GF-D8 (cell line): ENCODE measurements around the gene PKD1L1.
A peak's percentile ranks its signal among the peaks of the same experiment; 100 is the strongest.
"Not testable (repeated sequence)": the region's sequence is repeated elsewhere in the genome, so short reads cannot be mapped to it uniquely, and the experiment has no call there.

Experiments used
- DNase-seq: peaks from one replicate; lab custom pipeline; 2025; lab: John Stamatoyannopoulos, UW

PKD1L1 gene

GRCh38 chr7:47948141-47948790, at the start of gene PKD1L1:
PKD1L1 (minus strand) TSS chr7:47948466; CDS start chr7:47948440, 26 bp downstream.
- DNase-seq: no peak

- DNase-seq: no peak
Measured at GRCh38 chr7:47992446-47992845, 44.2 kb upstream of the PKD1L1 start.

GRCh38 chr7:47991741-47992311, 43.6 kb upstream of the PKD1L1 start:
- DNase-seq: peak; percentile 91

GRCh38 chr7:47991270-47991669, 43.0 kb upstream of the PKD1L1 start:
- DNase-seq: no peak

GRCh38 chr7:47990592-47990991, 42.3 kb upstream of the PKD1L1 start:
- no peak for DNase-seq

- DNase-seq: not testable (repeated sequence)
Measured at GRCh38 chr7:47989607-47990400, 41.5 kb upstream of the PKD1L1 start.

- no peak for DNase-seq
Measured at GRCh38 chr7:47988496-47989386, 40.5 kb upstream of the PKD1L1 start.

- no peak for DNase-seq
Measured at GRCh38 chr7:47982610-47983009, 34.3 kb upstream of the PKD1L1 start.

GRCh38 chr7:47980648-47981047, 32.4 kb upstream of the PKD1L1 start:
- DNase-seq: not testable (repeated sequence)

GRCh38 chr7:47979832-47980181, 31.5 kb upstream of the PKD1L1 start:
- no peak for DNase-seq

GRCh38 chr7:47979145-47979831, 31.0 kb upstream of the PKD1L1 start, which contains the start of gene HUS1:
HUS1 (minus strand) TSS chr7:47979615; CDS start chr7:47979519, 96 bp downstream.
- peak; percentile 88 for DNase-seq

- DNase-seq: no peak
Measured at GRCh38 chr7:47978790-47979144, 30.5 kb upstream of the PKD1L1 start.

- no peak for DNase-seq
Measured at GRCh38 chr7:47973739-47974138, 25.5 kb upstream of the PKD1L1 start.

- DNase-seq: no peak
Measured at GRCh38 chr7:47970761-47971160, 22.5 kb upstream of the PKD1L1 start.

- peak; percentile 14 for DNase-seq
Measured at GRCh38 chr7:47968847-47969774, 20.8 kb upstream of the PKD1L1 start.

- DNase-seq: no peak
Measured at GRCh38 chr7:47967708-47968107, 19.4 kb upstream of the PKD1L1 start.

GRCh38 chr7:47967123-47967522, 18.9 kb upstream of the PKD1L1 start:
- DNase-seq: no peak

- DNase-seq: no peak
Measured at GRCh38 chr7:47965456-47965855, 17.2 kb upstream of the PKD1L1 start.

GRCh38 chr7:47962262-47962661, 14.0 kb upstream of the PKD1L1 start:
- no peak for DNase-seq

- DNase-seq: no peak
Measured at GRCh38 chr7:47957156-47957555, 8.9 kb upstream of the PKD1L1 start.
